Measurements from ENCODE around the gene SLC9A8. TPM values are rescaled to one million over a fixed set of nuclear protein-coding genes. Genes with fewer than 3 reads are reported as not detected.

Gene SLC9A8
- total and polyA plus RNA-seq, 2 of the 8 experiments (the other 6 are each of a cell fraction or from before 2014, with no cell fraction given) = 3.2 to 6.2 TPM

DNA sequence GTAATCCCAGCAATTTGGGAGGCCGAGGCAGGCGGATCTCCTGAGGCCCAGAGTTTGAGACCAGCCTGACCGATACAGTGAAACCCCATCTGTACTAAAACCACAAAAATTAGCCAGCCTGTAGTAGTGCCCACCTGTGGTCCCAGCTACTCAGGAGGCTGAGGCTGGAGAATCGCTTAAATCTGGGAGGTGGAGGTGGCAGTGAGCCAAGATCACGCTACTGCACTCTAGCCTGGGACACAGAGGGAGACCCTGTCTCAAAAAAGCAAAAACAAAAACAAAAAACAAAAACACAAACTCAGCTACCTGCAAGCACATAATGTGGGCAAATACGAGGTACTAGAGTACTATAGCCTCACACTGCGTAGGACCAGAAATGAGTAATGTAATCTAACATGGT is 106.4 kb downstream of the SLC9A8 start:
- no peaks in the 10 kb centered on the region for H3K79me1 ChIP-seq (ENCODE audit: low read depth, low read length)
- FAIRE-seq (no peak), DNase-seq (ENCODE audit: low read depth in 1 of 2, low spot score in 2 of 2) (no peak)
- peaks cover 8% of the 10 kb centered on the region for H3K23me2 ChIP-seq (ENCODE audit: low read depth, low read length)
- H2BK15ac ChIP-seq (ENCODE audit: low read length) = no peak overlapping the region
- H3K27me3 ChIP-seq (replicated peaks in 1 of 4; ENCODE audit: control insufficient read depth in 3 of 4, extremely low read depth in 1 of 4, insufficient read depth in 3 of 4, low read length in 3 of 4) = no peaks in the 10 kb centered on the region
- CTCF ChIA-PET (ENCODE audit: partially characterized antibody) = interaction anchor here (0.9 to 1.3 kb wide), 4 partner anchors 9 to 32 kb away, joined by 3 to 5 read pairs (median 3); no protein-coding TSS in a partner anchor
- no peak overlapping the region for H4K8ac ChIP-seq (ENCODE audit: extremely low read depth, insufficient read depth, low read length)
- H3K27ac ChIP-seq (ENCODE audit: low read depth, low read length) = no peak overlapping the region
- H3K4me3 ChIP-seq (ENCODE audit: extremely low read depth in 1 of 4, insufficient read depth in 2 of 4, low read depth in 3 of 4, low read length in 4 of 4) = no peak overlapping the region
- H3K4me2 ChIP-seq (ENCODE audit: insufficient read depth in 1 of 2, low read depth in 2 of 2, low read length in 2 of 2) = no peak overlapping the region
- no peak for TF ChIP-seq CREB1 (IDR thresholded peaks at IDR 0.05)
- no peak for TF ChIP-seq MAFK (IDR thresholded peaks at IDR 0.05; ENCODE audit: low read depth, low read length)
- TF ChIP-seq SAP30 (IDR thresholded peaks at IDR 0.05; ENCODE audit: insufficient read depth, insufficient replicate concordance, low read length) = no peak
- H3K36me3 ChIP-seq (ENCODE audit: control insufficient read depth in 2 of 4, insufficient read depth in 4 of 4, low read length in 3 of 4) = no peaks in the 10 kb centered on the region
- H4K5ac ChIP-seq (ENCODE audit: insufficient read length, low read depth, low read length) = no peak overlapping the region
- WGBS, 2 experiments (ENCODE audit: extremely low coverage in 1 of 2, insufficient coverage in 1 of 2, insufficient read length in 1 of 2, insufficient replicate concordance in 2 of 2, low coverage in 1 of 2, low lambda C conversion rate in 2 of 2, missing lambda C conversion rate in 1 of 2) = 76% methylated on average over 7 of the region's 7 CpGs; no CpG with 5 or more reads in 1 of the 2 experiments
- H3K4ac ChIP-seq (replicated peaks; ENCODE audit: insufficient read length, low read depth, low read length) = no peak overlapping the region
- H2BK5ac ChIP-seq (ENCODE audit: low read depth, low read length) = no peak overlapping the region
- peaks cover 0 to 6% (median 1%) of the 10 kb centered on the region in 4 experiments; a peak in 1 of 7 replicates for H3K4me1 ChIP-seq (replicated peaks in 1 of 4; ENCODE audit: control insufficient read depth in 3 of 4, insufficient read depth in 4 of 4, low read length in 3 of 4)
- no peaks in the 10 kb centered on the region for H3K9me3 ChIP-seq (ENCODE audit: insufficient read depth in 2 of 2, low read depth in 1 of 2, low read length in 1 of 2)
- no peak overlapping the region for H3K23ac ChIP-seq (ENCODE audit: insufficient read length)
- no peak overlapping the region for H2BK120ac ChIP-seq (replicated peaks; ENCODE audit: low read depth, low read length)
- H2BK20ac ChIP-seq (ENCODE audit: low read length) = no peak overlapping the region
- no peak overlapping the region for H3K56ac ChIP-seq (replicated peaks; ENCODE audit: insufficient read length, low read depth, low read length)
- no peak overlapping the region for H4K91ac ChIP-seq (replicated peaks; ENCODE audit: insufficient read length, low read length)
- H4K20me1 ChIP-seq (replicated peaks in 1 of 2; ENCODE audit: control insufficient read depth in 1 of 2, insufficient read depth in 2 of 2, low read length in 2 of 2) = peaks cover 0 to 4% of the 10 kb centered on the region in 2 experiments
- POLR2A ChIA-PET (ENCODE audit: partially characterized antibody) = no interaction called here
- H2BK12ac ChIP-seq (ENCODE audit: low read depth, low read length) = no peak overlapping the region
- no peak overlapping the region for H2AFZ ChIP-seq (ENCODE audit: low read length)
- peaks cover 0 to 10% of the 10 kb centered on the region in 2 experiments; a peak in 2 of 4 replicates for H3K79me2 ChIP-seq (ENCODE audit: control insufficient read depth in 1 of 2, insufficient read depth in 2 of 2, low read length in 2 of 2)
- no peak overlapping the region for H3K14ac ChIP-seq (ENCODE audit: insufficient read length)
- H2AK5ac ChIP-seq (ENCODE audit: low read depth, low read length) = no peak overlapping the region
- H3K18ac ChIP-seq (ENCODE audit: extremely low read depth, low read length) = no peak overlapping the region
- H3K9ac ChIP-seq (replicated peaks in 1 of 4; ENCODE audit: extremely low read depth in 1 of 4, low read depth in 3 of 4, low read length in 3 of 4) = no peak overlapping the region

Data from H1 (cell line).